CD4-positive, alpha-beta T cell treated with Interleukin-2 at 100 ng/mL for 4 hours (primary cell): ENCODE results near the gene INPP5A.
"Not testable (repeated sequence)": the region's sequence is repeated elsewhere in the genome, so short reads cannot be mapped to it uniquely, and the experiment has no call there.

Experiments used
- DNase-seq: peaks from one replicate; pipeline ENCODE4 v3.0.0-alpha.2; 2020; ENCODE audit warnings: low spot score

Gene INPP5A

DNA sequence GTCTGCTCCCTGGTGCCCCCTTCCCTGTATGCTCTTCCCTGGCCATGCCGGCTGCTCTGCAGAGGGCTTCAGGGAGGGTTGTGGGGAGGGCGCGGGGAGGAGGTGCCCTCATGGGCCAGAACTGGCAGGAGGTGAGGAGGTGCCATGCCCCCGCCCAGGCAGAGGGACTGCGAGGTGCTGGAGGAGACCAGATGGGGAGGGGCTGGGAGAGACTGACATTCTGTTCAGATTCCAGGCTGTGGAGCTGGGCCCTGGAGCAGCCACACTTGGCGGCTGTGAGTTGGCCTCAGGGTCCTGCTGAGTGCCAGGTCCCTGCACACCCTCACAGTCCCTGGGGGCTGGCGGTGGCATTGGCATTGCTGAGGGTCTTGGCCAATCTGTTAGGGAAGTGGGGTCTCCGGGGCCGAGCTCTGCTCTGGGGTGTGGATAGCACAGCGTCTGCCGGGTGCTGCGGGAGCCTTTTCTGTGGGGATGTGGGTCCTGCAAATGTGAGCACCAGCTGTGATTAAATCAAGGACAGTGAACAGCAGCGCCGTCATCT lies 25.4 kb downstream of the INPP5A start:
- DNase-seq, result no peak

DNA sequence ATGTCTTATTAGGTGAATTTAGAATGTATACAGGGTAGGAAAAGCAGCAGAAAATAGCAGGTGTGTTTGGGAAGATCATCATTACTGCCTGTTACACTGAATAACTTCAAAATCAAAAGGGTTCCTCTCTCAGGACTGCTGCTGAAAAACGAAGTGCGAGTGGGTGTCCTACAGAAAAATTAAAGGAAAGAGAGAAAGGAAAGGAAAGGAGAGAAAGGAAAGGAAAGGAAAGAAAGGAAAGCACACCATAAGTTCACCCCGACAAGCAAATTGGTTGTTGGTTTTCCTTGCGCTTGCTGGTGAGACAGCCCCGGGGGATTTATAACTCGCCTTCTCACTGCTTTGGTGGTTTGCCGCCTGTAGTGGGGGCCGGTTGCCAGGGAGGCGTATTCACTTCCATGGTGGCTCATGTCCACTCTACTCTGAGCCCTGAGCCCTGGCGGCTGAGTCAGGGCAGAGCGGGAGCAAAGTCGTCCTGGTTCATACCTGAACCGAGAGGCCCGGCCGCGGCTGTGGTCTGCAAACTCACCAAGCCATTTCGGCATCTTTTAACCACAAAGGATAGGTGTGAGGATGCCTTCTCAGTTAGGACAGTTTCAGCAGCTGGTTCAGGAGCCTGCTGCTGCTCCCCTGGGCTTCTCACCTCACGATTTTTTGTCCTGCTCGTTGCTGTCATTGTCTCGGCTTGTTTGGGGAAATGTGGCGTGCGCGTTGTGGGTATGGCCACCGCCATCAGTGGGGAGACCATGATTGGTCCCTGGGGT lies 26.1 kb downstream of the INPP5A start:
- no peak for DNase-seq

DNA sequence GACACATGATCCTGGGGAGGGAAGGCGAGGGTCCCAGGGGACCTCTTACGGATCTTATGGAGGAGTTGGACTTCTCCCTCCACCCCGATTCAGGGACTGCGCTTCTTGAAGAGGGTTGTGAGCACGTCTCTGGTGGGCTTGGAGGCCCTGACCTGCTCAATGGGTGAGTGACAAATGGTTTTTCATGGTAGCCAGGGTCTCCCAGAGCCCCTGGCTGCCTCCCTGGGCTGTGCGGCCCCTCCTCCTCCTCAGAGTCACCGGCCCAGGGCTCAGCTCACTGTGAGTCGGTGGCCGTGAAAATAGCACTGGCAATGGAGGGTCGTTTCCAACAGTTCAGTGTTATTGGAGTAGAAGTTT lies 26.6 kb downstream of the INPP5A start:
- DNase-seq, result no peak

- DNase-seq, result no peak
Measured at GRCh38 chr10:132564690-132565089, 27.1 kb downstream of the INPP5A start.

DNA sequence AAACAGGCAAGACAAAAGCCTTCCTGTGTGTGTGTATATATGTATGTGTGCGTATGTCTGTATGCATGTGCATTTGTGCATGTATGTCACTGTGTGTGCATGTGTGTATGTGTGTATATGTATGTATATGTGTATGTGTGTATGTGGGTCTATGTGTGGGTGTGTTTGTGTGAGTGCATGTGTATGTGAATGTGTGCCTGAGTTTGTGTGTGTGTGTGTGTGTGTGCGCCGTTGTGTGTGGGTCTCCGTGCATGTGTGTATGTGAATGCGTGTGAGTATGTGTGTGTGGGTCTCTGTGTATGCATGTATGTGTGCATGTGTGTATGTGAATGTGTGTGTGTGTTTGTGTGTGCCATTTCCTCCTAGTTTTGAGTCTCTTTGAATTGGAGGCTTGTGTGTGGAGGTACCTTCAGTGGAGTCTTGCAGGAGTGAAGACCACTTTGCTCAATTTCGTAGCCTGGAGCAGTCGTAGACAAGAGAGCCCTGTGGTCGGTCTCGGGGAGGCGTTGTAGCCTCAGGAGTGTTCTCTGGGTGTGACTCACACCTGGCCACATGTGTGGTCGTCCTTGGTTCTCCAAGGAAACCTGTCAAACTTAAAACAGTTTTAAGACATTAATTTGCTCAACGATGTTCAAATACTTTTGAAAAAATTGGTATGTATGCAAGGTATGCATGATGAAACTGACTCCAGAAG lies 28.1 kb downstream of the INPP5A start:
- DNase-seq, result no peak

DNA sequence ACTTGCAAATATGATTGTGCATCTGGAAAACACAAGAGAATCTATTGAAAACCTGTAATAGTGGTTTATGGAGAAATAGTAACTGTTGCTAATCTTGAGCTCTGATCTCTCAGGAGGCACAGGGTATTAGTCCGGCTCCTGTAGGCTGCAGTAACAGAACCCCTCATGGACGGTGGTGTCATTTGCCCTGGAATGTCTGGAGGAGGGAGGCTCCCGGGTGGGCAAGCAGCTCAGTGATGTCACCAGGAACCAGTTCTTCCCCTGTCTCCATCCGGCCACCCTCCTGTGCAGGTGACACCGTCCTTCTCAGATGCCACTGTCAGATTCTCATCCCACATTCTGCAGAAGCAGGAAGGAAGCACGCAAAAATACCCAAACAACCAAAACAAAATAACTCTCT lies 29.3 kb downstream of the INPP5A start:
- DNase-seq, result no peak

DNA sequence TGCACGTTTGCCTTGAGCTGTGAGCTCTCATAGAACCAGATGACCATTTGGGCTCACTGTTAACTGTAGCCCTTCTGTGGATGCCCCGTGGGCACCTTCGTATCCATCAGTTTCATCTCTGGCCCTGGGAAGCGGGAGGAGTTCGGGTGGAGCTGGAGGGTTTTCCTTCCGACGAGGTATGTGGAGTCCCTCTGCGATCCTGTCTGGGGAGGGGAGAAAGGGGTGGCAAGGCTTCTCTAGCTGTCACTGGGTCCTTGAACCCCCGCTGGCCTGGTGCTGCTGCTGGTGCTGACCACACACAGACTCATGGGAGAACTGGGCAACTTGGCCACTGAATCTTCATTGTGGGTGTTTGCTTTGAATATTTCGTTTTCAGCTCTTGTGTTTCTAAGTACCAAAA lies 32.7 kb downstream of the INPP5A start:
- DNase-seq, result no peak

GRCh38 chr10:132570771-132571649 lies 33.4 kb downstream of the INPP5A start:
- DNase-seq, result no peak

- peak; percentile 71 for DNase-seq
Measured at GRCh38 chr10:132571650-132572544, 34.3 kb downstream of the INPP5A start.

DNA sequence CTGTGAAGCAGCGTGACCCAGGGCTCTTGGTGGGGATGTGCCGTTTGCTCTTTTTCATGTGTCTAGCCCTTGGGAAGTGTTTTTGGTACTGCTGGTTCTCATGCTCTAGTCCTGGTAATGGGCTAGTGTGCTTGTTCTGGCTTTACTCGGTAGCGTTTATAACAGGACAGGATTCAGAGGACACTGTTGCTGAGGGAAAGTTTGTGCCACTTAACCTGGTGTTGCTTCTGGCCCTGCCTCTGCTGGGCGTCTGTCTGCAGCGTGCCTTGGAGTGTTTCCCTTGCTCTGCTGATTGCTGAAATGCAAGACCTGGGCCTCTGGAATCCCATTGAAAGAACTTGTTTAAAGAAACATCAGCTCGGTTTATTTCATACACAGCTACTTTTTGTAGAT lies 35.0 kb downstream of the INPP5A start:
- DNase-seq, result no peak

GRCh38 chr10:132572946-132573345 lies 35.4 kb downstream of the INPP5A start:
- DNase-seq, result not testable (repeated sequence)

- no peak for DNase-seq
Measured at GRCh38 chr10:132574288-132574687, 36.7 kb downstream of the INPP5A start.

- no peak for DNase-seq
Measured at GRCh38 chr10:132574783-132575319, 37.3 kb downstream of the INPP5A start.

DNA sequence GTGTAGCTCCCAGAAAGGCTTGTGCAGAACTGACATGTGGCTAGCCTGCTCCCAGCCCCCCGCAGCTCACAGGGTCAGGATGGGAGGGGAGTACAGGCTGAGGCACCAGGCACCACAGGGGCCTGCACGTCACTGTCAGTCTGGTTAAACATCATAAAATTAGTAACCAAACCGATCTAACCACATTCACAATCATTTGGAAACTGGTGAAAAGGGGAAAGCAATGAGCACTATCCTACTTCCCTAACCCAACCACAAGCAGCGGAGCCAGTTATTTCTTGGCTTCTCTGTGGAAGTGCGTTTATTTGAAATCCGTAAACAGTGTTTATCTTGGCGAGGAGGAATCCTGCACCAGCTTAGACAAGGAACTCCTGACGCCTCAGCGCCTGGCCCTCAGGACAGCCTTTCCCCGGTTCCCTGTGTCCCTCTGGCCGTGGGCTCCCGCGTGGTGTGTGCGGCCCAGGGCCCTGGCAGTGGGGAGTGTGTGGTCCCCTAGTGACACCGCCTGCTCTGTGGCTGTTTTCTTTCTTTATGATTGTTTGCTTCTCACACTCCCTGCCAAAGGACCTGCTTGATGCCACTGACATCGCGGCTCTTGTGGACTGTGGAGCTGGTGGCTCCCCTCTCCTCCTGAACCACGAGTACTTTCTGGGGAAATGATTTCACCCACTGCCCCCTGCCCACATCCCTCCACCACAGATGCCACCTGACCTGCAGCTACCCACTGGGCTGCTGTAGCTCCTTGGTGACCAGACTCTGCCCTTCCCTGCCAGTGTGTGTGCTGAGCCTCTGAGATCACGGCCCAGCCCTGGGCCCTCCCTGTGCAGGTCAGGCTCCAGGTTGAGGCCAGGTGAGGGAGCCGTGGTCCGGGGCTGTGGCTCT lies 38.0 kb downstream of the INPP5A start:
- DNase-seq, result no peak

DNA sequence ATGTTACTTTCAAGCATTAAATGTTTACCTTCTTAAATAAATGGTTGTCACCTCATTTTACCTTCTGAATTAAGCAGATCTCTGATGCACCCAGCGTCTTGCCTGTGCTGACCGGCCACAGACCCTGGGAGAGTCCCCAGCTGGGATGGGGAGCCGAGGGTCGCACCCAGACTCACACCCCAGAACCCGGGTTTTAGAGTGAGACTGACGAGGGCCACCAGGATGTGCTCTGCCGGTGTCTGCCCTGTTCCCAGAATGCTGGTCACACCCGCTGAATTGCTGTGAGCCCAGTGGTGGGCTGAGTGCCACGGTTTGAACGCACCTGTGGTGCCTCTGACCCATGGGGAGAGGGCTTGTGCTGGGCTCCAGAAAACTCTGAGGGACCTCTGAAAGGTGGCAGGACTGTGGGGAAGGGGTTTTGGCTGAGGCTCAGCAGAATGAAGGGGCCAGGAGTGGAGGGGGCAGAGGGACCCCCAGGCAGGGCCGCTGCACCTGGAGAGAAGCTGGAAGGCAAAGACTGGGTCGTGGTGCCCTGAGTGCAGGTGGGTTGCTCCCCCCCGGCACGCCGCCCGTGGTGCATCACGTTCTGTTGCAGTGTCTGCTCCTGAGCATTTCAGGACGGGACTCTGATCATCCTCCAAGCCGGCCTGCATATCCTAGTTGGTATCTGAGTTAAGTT lies 39.2 kb downstream of the INPP5A start:
- no peak for DNase-seq

GRCh38 chr10:132577350-132578003 lies 39.9 kb downstream of the INPP5A start:
- DNase-seq, result no peak

- no peak for DNase-seq
Measured at GRCh38 chr10:132578287-132578951, 40.8 kb downstream of the INPP5A start.
